DND-41 (cell line): ENCODE measurements around the gene THBD.

ENCODE experiments used
- ATAC-seq: fragments of 200-7000 bp; cut with Tn5 transposase; 3 replicates; pipeline ENCODE4 v1.9.1; 2021; ENCODE audit warnings: low read depth; ENCODE audit not compliant: insufficient read depth
- DNase-seq: peaks from one replicate; pipeline ENCODE4 v3.0.0-alpha.2; 2020
- H2AFZ ChIP-seq: 2 replicates; pipeline ENCODE4 v1.6.0; 2012; ENCODE audit warnings: low read depth, low read length
- H3K27ac ChIP-seq: 2 replicates; pipeline ENCODE4 v1.5.1; 2012; ENCODE audit warnings: low read length, inconsistent platforms
- H3K27me3 ChIP-seq: fragments of 200-600 bp; sonication (generic); 2 replicates; pipeline ENCODE4 v1.6.0; 2012; ENCODE audit warnings: low read length, mild to moderate bottlenecking, inconsistent platforms; ENCODE audit not compliant: insufficient read depth, poor library complexity
- H3K36me3 ChIP-seq: 2 replicates; pipeline ENCODE4 v1.5.1; 2012; ENCODE audit warnings: low read length, inconsistent platforms; ENCODE audit not compliant: insufficient read depth
- H3K4me1 ChIP-seq: 2 replicates; pipeline ENCODE4 v1.5.1; 2012; ENCODE audit warnings: mild to moderate bottlenecking, low read length; ENCODE audit not compliant: insufficient read depth
- H3K4me2 ChIP-seq: 2 replicates; pipeline ENCODE4 v1.6.0; 2012; ENCODE audit warnings: mild to moderate bottlenecking, moderate library complexity, low read length, inconsistent platforms; ENCODE audit not compliant: insufficient read depth
- H3K4me3 ChIP-seq, 2 experiments: fragments of 200-600 bp in 1 of 2; shearing (Covaris generic) in 1 of 2; 2 replicates each; pipeline ENCODE4 v1.5.1; 2012 to 2016; ENCODE audit warnings: inconsistent platforms in 2 of 2, low read length in 2 of 2, mild to moderate bottlenecking in 2 of 2, low read depth in 1 of 2, moderate library complexity in 1 of 2
- H3K79me2 ChIP-seq: 2 replicates; pipeline ENCODE4 v1.6.0; 2012; ENCODE audit warnings: low read length, inconsistent platforms; ENCODE audit not compliant: insufficient read depth
- H3K9ac ChIP-seq: 2 replicates; pipeline ENCODE4 v1.6.0; 2012; ENCODE audit warnings: low read depth, mild to moderate bottlenecking, inconsistent platforms, low read length, moderate library complexity
- H3K9me3 ChIP-seq: 2 replicates; pipeline ENCODE4 v1.5.1; 2012; ENCODE audit warnings: low read length, moderate library complexity, mild to moderate bottlenecking, inconsistent platforms; ENCODE audit not compliant: insufficient read depth, severe bottlenecking
- H4K20me1 ChIP-seq: 2 replicates; pipeline ENCODE4 v1.6.0; 2012; ENCODE audit warnings: low read length; ENCODE audit not compliant: insufficient read depth
- EZH2 ChIP-seq: IDR thresholded peaks from 3 replicates; pipeline ENCODE4 v1.6.1; 2012; ENCODE audit warnings: borderline replicate concordance, low read depth, mild to moderate bottlenecking, moderate library complexity, low read length, inconsistent platforms; ENCODE audit not compliant: severe bottlenecking
- TF ChIP-seq, protein P1 (sequence below): IDR thresholded peaks from 2 replicates; pipeline ENCODE4 v1.5.1; 2012; ENCODE audit warnings: borderline replicate concordance, low read length, moderate library complexity, mild to moderate bottlenecking; ENCODE audit not compliant: poor library complexity, severe bottlenecking; ENCODE audit errors: extremely low read depth

THBD gene

DNA sequence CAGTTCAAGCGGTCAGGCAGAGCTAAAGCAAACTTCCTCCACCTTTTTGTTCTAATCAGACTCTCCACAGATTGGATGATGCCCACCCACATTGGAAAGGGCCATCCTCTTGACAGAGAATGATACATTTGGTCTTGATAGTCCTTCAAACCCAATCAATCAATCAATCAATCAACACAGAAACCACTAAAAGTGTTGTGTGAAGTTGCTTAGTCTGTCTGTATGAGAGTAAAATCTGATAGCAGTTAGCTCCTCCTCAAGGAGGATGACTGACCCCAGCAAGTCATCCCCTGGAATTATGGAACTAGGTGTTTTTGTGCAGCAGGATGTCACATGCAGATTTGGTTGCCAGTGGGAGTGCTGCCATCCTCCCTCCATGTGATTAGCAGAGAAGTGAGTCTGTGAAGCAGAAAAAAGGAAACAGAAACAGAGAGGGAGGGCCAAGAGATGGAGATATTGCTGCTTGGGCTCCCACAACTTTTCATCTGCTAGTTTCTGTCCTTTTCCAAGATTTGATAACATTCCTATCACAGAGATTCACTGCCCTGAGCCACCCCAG is 46.3 kb downstream of the THBD start:
- ATAC-seq: no peak

DNA sequence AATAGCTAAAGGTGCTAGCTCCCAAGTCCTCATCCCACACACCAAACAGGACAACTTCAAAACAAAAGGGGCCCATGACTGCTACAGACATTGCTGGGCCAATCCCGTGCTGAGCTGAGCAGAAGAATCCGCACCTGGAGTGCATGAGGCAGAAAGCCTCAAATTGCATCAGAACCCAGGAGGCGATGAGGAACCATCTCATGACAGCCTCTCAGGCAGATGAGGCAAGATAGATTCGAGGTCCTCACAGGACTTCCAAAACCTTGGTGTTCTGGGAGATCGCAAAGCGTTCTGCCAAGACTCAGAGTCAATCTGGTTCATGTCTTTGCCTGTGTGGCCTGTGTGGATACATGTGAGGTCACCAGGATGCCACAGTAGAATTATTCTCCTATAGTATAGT is 47.2 kb downstream of the THBD start:
- Histone ChIP-seq H3K27me3 (no peaks in the 10 kb centered on the region), H4K20me1 (no peaks in the 10 kb centered on the region), H3K36me3 (no peaks in the 10 kb centered on the region), H3K9ac (no peak overlapping the region), H3K9me3 (no peaks in the 10 kb centered on the region), H2AFZ (no peak overlapping the region), H3K4me3 (no peak overlapping the region), H3K4me2 (no peak overlapping the region), H3K4me1 (no peaks in the 10 kb centered on the region), H3K79me2 (no peaks in the 10 kb centered on the region), H3K27ac (no peak overlapping the region)
- DNase-seq: no peak
- TF ChIP-seq, protein P1, sequence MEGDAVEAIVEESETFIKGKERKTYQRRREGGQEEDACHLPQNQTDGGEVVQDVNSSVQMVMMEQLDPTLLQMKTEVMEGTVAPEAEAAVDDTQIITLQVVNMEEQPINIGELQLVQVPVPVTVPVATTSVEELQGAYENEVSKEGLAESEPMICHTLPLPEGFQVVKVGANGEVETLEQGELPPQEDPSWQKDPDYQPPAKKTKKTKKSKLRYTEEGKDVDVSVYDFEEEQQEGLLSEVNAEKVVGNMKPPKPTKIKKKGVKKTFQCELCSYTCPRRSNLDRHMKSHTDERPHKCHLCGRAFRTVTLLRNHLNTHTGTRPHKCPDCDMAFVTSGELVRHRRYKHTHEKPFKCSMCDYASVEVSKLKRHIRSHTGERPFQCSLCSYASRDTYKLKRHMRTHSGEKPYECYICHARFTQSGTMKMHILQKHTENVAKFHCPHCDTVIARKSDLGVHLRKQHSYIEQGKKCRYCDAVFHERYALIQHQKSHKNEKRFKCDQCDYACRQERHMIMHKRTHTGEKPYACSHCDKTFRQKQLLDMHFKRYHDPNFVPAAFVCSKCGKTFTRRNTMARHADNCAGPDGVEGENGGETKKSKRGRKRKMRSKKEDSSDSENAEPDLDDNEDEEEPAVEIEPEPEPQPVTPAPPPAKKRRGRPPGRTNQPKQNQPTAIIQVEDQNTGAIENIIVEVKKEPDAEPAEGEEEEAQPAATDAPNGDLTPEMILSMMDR: no peak
- no peak for TF ChIP-seq EZH2
- no peak for ATAC-seq

More for the DNA sequence above, 46.3 kb downstream of the THBD start:
- Histone ChIP-seq H3K4me1 (no peaks in the 10 kb centered on the region), H4K20me1 (no peaks in the 10 kb centered on the region), H3K4me2 (no peak overlapping the region), H3K9ac (no peak overlapping the region), H3K27me3 (no peaks in the 10 kb centered on the region), H3K79me2 (no peaks in the 10 kb centered on the region), H3K36me3 (no peaks in the 10 kb centered on the region), H3K27ac (no peak overlapping the region), H3K4me3 (no peak overlapping the region), H2AFZ (no peak overlapping the region), H3K9me3 (no peaks in the 10 kb centered on the region)
- no peak for DNase-seq
- TF ChIP-seq, protein P1: no peak
- no peak for TF ChIP-seq EZH2

DNA sequence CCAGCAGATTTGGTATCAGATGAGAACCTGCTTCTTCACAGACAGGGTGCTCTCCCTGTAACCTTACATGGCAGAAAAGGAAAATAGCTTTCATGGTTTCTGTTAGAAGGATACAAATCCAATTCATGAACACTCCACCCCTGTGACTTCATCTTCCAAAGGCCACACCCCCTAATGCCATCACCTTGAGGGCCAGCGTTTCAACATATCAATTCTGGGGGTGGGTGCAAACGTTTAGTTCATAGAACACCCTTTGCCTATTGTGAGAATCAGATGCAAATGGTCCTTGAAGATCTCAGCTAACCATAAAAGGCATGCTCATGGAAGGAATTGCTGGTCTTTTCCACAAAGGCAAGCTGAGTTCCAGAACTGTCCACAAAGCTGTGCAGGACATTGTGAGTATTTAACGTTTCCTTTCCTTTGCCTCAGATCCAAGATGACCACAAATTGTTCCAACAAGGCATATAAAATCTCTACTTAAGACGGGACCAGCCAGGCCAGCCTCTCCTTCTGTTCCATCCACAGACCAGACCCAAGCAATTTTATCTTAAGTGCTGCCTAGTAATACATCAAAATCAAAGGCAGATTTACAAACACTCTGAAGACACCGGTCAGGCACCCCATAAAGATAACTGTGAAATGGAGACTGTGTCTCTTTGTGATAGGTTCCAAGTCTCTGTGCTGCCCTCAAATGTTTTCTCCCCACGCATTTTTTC is 49.1 kb downstream of the THBD start:
- Histone ChIP-seq H3K4me3 (no peak overlapping the region), H2AFZ (no peak overlapping the region), H4K20me1 (no peaks in the 10 kb centered on the region), H3K4me2 (no peak overlapping the region), H3K79me2 (no peaks in the 10 kb centered on the region), H3K27me3 (no peaks in the 10 kb centered on the region), H3K27ac (no peak overlapping the region), H3K9me3 (no peaks in the 10 kb centered on the region), H3K4me1 (no peaks in the 10 kb centered on the region), H3K36me3 (no peaks in the 10 kb centered on the region), H3K9ac (no peak overlapping the region)
- DNase-seq (no peak), ATAC-seq (no peak)
- TF ChIP-seq, protein P1: no peak
- no peak for TF ChIP-seq EZH2
